ACHN (cell line): ENCODE measurements around the gene KIAA1671.
A peak's percentile ranks its signal among the peaks of the same experiment; 100 is the strongest.
"Not testable (repeated sequence)": the region's sequence is repeated elsewhere in the genome, so short reads cannot be mapped to it uniquely, and the experiment has no call there.

ENCODE experiments used
- DNase-seq: peaks from one replicate; pipeline ENCODE4 v3.0.0-alpha.2; 2015
- in situ Hi-C: cut with HindIII; loops from 2 replicates; pipeline ENCODE4 v1.10.0; 2017; ENCODE audit warnings: low sequenced_read_pairs, low pct_ligation_motif_present, low pct_unique_long_range_greater_than_20kb

KIAA1671 gene

GRCh38 chr22:25166266-25167040, 213.9 kb downstream of the KIAA1671 start:
- in situ Hi-C loops = no loop called here
- DNase-seq = no peak

- in situ Hi-C loops = no loop called here
- DNase-seq = no peak
These were observed 214.6 kb downstream of the KIAA1671 start for GRCh38 chr22:25167082-25167481.

GRCh38 chr22:25167834-25168601, 215.5 kb downstream of the KIAA1671 start:
- in situ Hi-C loops = no loop called here
- DNase-seq = no peak

- DNase-seq = no peak
- in situ Hi-C loops = no loop called here
These were observed 216.9 kb downstream of the KIAA1671 start for GRCh38 chr22:25169278-25170031.

- in situ Hi-C loops = no loop called here
- DNase-seq = no peak
These were observed 218.0 kb downstream of the KIAA1671 start for GRCh38 chr22:25170426-25170980.

- peak; percentile 24 for DNase-seq
- in situ Hi-C loops = no loop called here
These were observed 219.6 kb downstream of the KIAA1671 start for GRCh38 chr22:25172153-25172552.

- DNase-seq = no peak
- in situ Hi-C loops = no loop called here
These were observed 221.8 kb downstream of the KIAA1671 start for GRCh38 chr22:25174156-25174887.

- DNase-seq = no peak
- in situ Hi-C loops = no loop called here
These were observed 222.4 kb downstream of the KIAA1671 start for GRCh38 chr22:25174888-25175411.

GRCh38 chr22:25176175-25176574, 223.7 kb downstream of the KIAA1671 start:
- in situ Hi-C loops = no loop called here

GRCh38 chr22:25176799-25177198, 224.3 kb downstream of the KIAA1671 start:
- DNase-seq = no peak
- in situ Hi-C loops = no loop called here

More at GRCh38 chr22:25176175-25176574, 223.7 kb downstream of the KIAA1671 start:
- DNase-seq = no peak

GRCh38 chr22:25177226-25177625, 224.7 kb downstream of the KIAA1671 start:
- no peak for DNase-seq
- in situ Hi-C loops = no loop called here

- DNase-seq = no peak
- in situ Hi-C loops = no loop called here
These were observed 225.4 kb downstream of the KIAA1671 start for GRCh38 chr22:25177895-25178294.

GRCh38 chr22:25178348-25178747, 225.8 kb downstream of the KIAA1671 start:
- in situ Hi-C loops, DNase-seq: not testable (repeated sequence)

- in situ Hi-C loops, DNase-seq: not testable (repeated sequence)
These were observed 226.5 kb downstream of the KIAA1671 start for GRCh38 chr22:25178869-25179631.

GRCh38 chr22:25182131-25183110, 229.9 kb downstream of the KIAA1671 start:
- no peak for DNase-seq
- in situ Hi-C loops = no loop called here

GRCh38 chr22:25183949-25184619, 231.6 kb downstream of the KIAA1671 start:
- DNase-seq = peak; percentile 45
- in situ Hi-C loops = no loop called here
